HepG2 (cell line): ENCODE data around the gene SYCP2.

Experiments used
- CEBPG ChIP-seq: IDR thresholded peaks from 2 replicates; pipeline ENCODE4 v1.6.1; 2016
- CTCF ChIP-seq: sonication (generic); formaldehyde crosslinking; IDR thresholded peaks from 2 replicates; pipeline ENCODE4 v1.5.0; 2020; ENCODE audit warnings: mild to moderate bottlenecking, missing genetic modification reagents, moderate library complexity
- HMGXB4 ChIP-seq, 2 experiments: sonication (generic) in 1 of 2; formaldehyde crosslinking in 1 of 2; IDR thresholded peaks; 2 replicates each; pipeline versions ENCODE4 v1.4.0 to v1.6.1; 2018 to 2020; ENCODE audit warnings: missing genetic modification reagents in 2 of 2, borderline replicate concordance in 1 of 2, low read depth in 1 of 2, mild to moderate bottlenecking in 1 of 2, missing biosample characterization in 1 of 2
- KDM6A ChIP-seq: IDR thresholded peaks from 2 replicates; pipeline ENCODE4 v1.6.1; 2016; ENCODE audit warnings: low read depth
- KLF11 ChIP-seq: IDR thresholded peaks from 2 replicates; pipeline ENCODE4 v1.6.1; 2016; ENCODE audit warnings: missing compliant biosample characterization
- PCBP1 ChIP-seq: fragments of 200-400 bp; formaldehyde crosslinking; IDR thresholded peaks from 2 replicates; pipeline ENCODE4 v1.6.1; 2017; ENCODE audit warnings: mild to moderate bottlenecking, low read depth, low read length, borderline replicate concordance
- POLR2A ChIP-seq, 2 experiments: IDR thresholded peaks; 2 replicates each; pipeline ENCODE4 v1.6.1; 2011; ENCODE audit warnings: low read depth in 2 of 2, low read length in 2 of 2, mild to moderate bottlenecking in 1 of 2, moderate library complexity in 1 of 2; ENCODE audit not compliant: insufficient read depth in 1 of 2
- POLR2AphosphoS2 ChIP-seq: IDR thresholded peaks from 2 replicates; pipeline ENCODE4 v1.6.1; 2011; ENCODE audit warnings: low read depth, low read length, improper control_type of control experiment
- RFX5 ChIP-seq: IDR thresholded peaks from 2 replicates; pipeline ENCODE4 v1.6.1; 2011; ENCODE audit warnings: low read depth, low read length, improper control_type of control experiment
- TFE3 ChIP-seq: IDR thresholded peaks from 2 replicates; pipeline ENCODE4 v1.6.1; 2016
- WIZ ChIP-seq: sonication (generic); formaldehyde crosslinking; IDR thresholded peaks from 2 replicates; pipeline ENCODE4 v1.5.1; 2020; ENCODE audit warnings: mild to moderate bottlenecking, missing genetic modification reagents
- ZNF362 ChIP-seq: sonication (generic); formaldehyde crosslinking; IDR thresholded peaks from 2 replicates; pipeline ENCODE4 v1.4.0; 2020; ENCODE audit warnings: missing genetic modification reagents, mild to moderate bottlenecking, borderline replicate concordance
- ZNF407 ChIP-seq: sonication (generic); formaldehyde crosslinking; IDR thresholded peaks from one replicate; pipeline ENCODE4 v1.5.1; 2020; ENCODE audit warnings: mild to moderate bottlenecking, missing genetic modification reagents; ENCODE audit errors: not compliant biosample characterization

GRCh38 chr20:59858425-59858824 lies 75.0 kb downstream of the SYCP2 start:
- no peak for TF ChIP-seq KDM6A (CRISPR knock-in tag)
- no peak for TF ChIP-seq WIZ
- TF ChIP-seq CEBPG (CRISPR knock-in tag): no peak
- no peak for TF ChIP-seq HMGXB4 (CRISPR knock-in tag; IDR thresholded peaks at IDR 0.05; ENCODE audit: borderline replicate concordance in 1 of 2, low read depth in 1 of 2)
- TF ChIP-seq RFX5: no peak
- no peak for TF ChIP-seq POLR2AphosphoS2
- no peak for TF ChIP-seq CTCF (CRISPR knock-in tag)
- no peak for TF ChIP-seq ZNF407 (CRISPR knock-in tag)
- no peak for TF ChIP-seq KLF11 (CRISPR knock-in tag)
- TF ChIP-seq ZNF362 (CRISPR knock-in tag): no peak
- TF ChIP-seq POLR2A (IDR thresholded peaks at IDR 0.05; ENCODE audit: insufficient read depth in 1 of 2, low read depth in 2 of 2, low read length in 2 of 2): no peak
- TF ChIP-seq TFE3 (CRISPR knock-in tag): no peak
- no peak for TF ChIP-seq PCBP1
